H9 (cell line): Measurements from ENCODE around the gene BNIP5. TPM values are rescaled to one million over a fixed set of nuclear protein-coding genes. Genes with fewer than 3 reads are reported as not detected.

ENCODE experiments used
- DNase-seq: peaks from one replicate; pipeline ENCODE4 v3.0.0-alpha.2; 2017
- H2AFZ ChIP-seq: one replicate; pipeline ENCODE4 v1.6.1; 2013; ENCODE audit warnings: mild to moderate bottlenecking, low read length, control low read depth, moderate library complexity
- H2AK5ac ChIP-seq: 2 replicates; pipeline ENCODE4 v1.6.1; 2013; ENCODE audit warnings: low read length, control low read depth, mixed read lengths; ENCODE audit not compliant: insufficient read length
- H2BK120ac ChIP-seq: one replicate; pipeline ENCODE4 v1.6.1; 2013; ENCODE audit warnings: low read depth, mild to moderate bottlenecking, low read length, control low read depth, inconsistent platforms; ENCODE audit not compliant: poor library complexity, severe bottlenecking
- H2BK12ac ChIP-seq: 2 replicates; pipeline ENCODE4 v1.6.1; 2013; ENCODE audit warnings: low read length, control low read depth, mixed read lengths, low read depth; ENCODE audit not compliant: insufficient read length
- H2BK15ac ChIP-seq: 2 replicates; pipeline ENCODE4 v1.6.1; 2013; ENCODE audit warnings: low read depth, low read length, control low read depth
- H2BK20ac ChIP-seq: one replicate; pipeline ENCODE4 v1.6.1; 2013; ENCODE audit warnings: low read depth, mild to moderate bottlenecking, low read length, control low read depth, inconsistent platforms; ENCODE audit not compliant: poor library complexity, severe bottlenecking
- H2BK5ac ChIP-seq: 2 replicates; pipeline ENCODE4 v1.6.1; 2013; ENCODE audit warnings: low read length, control low read depth, mixed read lengths; ENCODE audit not compliant: insufficient read length
- H3K14ac ChIP-seq: 2 replicates; pipeline ENCODE4 v1.6.1; 2013; ENCODE audit warnings: low read length, control low read depth; ENCODE audit not compliant: insufficient read depth
- H3K18ac ChIP-seq: 2 replicates; pipeline ENCODE4 v1.6.1; 2013; ENCODE audit warnings: low read depth, mild to moderate bottlenecking, mixed read lengths, low read length, control low read depth; ENCODE audit not compliant: insufficient read length
- H3K23ac ChIP-seq: 2 replicates; pipeline ENCODE4 v1.6.1; 2013; ENCODE audit warnings: low read length, control low read depth, mixed read lengths, low read depth; ENCODE audit not compliant: insufficient read length
- H3K23me2 ChIP-seq: 2 replicates; pipeline ENCODE4 v1.6.1; 2013; ENCODE audit warnings: low read depth, mild to moderate bottlenecking, mixed read lengths, low read length, control low read depth; ENCODE audit not compliant: insufficient read length, poor library complexity, severe bottlenecking
- H3K27ac ChIP-seq: 2 replicates; pipeline ENCODE4 v1.5.1; 2013; ENCODE audit warnings: low read length, control low read depth, mixed read lengths, low read depth; ENCODE audit not compliant: insufficient read length
- H3K27me3 ChIP-seq: 2 replicates; pipeline ENCODE4 v1.6.1; 2013; ENCODE audit warnings: low read length, control low read depth, inconsistent platforms; ENCODE audit not compliant: insufficient read depth
- H3K4ac ChIP-seq: 2 replicates; pipeline ENCODE4 v1.6.1; 2013; ENCODE audit warnings: low read depth, mild to moderate bottlenecking, control low read depth, inconsistent platforms, low read length, moderate library complexity
- H3K4me1 ChIP-seq: 2 replicates; pipeline ENCODE4 v1.6.1; 2013; ENCODE audit warnings: low read length, control low read depth, inconsistent platforms; ENCODE audit not compliant: insufficient read depth
- H3K4me2 ChIP-seq: 2 replicates; pipeline ENCODE4 v1.6.1; 2013; ENCODE audit warnings: low read length, control low read depth, mixed read lengths; ENCODE audit not compliant: insufficient read length, insufficient read depth
- H3K56ac ChIP-seq: 2 replicates; pipeline ENCODE4 v1.6.1; 2013; ENCODE audit warnings: low read depth, mild to moderate bottlenecking, mixed read lengths, low read length, control low read depth; ENCODE audit not compliant: insufficient read length
- H3K79me1 ChIP-seq: 2 replicates; pipeline ENCODE4 v1.6.1; 2013; ENCODE audit warnings: low read depth, mild to moderate bottlenecking, moderate library complexity, low read length, control low read depth, inconsistent platforms; ENCODE audit not compliant: insufficient read depth, poor library complexity, severe bottlenecking
- H3K79me2 ChIP-seq: 2 replicates; pipeline ENCODE4 v1.6.1; 2013; ENCODE audit warnings: low read length, control low read depth, inconsistent platforms; ENCODE audit not compliant: insufficient read depth
- H3K9ac ChIP-seq: 2 replicates; pipeline ENCODE4 v1.6.1; 2013; ENCODE audit warnings: low read length, control low read depth, mixed read lengths; ENCODE audit not compliant: insufficient read length; ENCODE audit errors: extremely low read depth
- H3K9me3 ChIP-seq: one replicate; pipeline ENCODE4 v1.6.1; 2013; ENCODE audit warnings: low read depth, low read length, inconsistent platforms; ENCODE audit not compliant: control insufficient read depth
- H3T11ph ChIP-seq: one replicate; pipeline ENCODE4 v1.6.1; 2013; ENCODE audit warnings: mild to moderate bottlenecking, low read length, control low read depth, inconsistent platforms
- H4K20me1 ChIP-seq: one replicate; pipeline ENCODE4 v1.6.1; 2013; ENCODE audit not compliant: control insufficient read depth, insufficient read length, insufficient read depth
- H4K5ac ChIP-seq: 2 replicates; pipeline ENCODE4 v1.6.1; 2013; ENCODE audit warnings: low read depth, mild to moderate bottlenecking, mixed read lengths, low read length, control low read depth; ENCODE audit not compliant: insufficient read length
- H4K8ac ChIP-seq: replicated peaks from 2 replicates; pipeline ENCODE4 v1.6.1; 2013; ENCODE audit warnings: low read length, control low read depth, mixed read lengths, low read depth; ENCODE audit not compliant: insufficient read length
- H4K91ac ChIP-seq: 2 replicates; pipeline ENCODE4 v1.6.1; 2013; ENCODE audit warnings: low read depth, mild to moderate bottlenecking, moderate library complexity, mixed read lengths, low read length, control low read depth; ENCODE audit not compliant: insufficient read length
- H3K27ac Mint-ChIP-seq, 3 experiments: 2 replicates in 2 of 3; 3 replicates in 1 of 3; pipeline ENCODE4 v1.8.0; 2020 to 2021; ENCODE audit warnings: mixed read lengths in 3 of 3, mild to moderate bottlenecking in 1 of 3, moderate library complexity in 1 of 3
- H3K27me3 Mint-ChIP-seq: 2 replicates; pipeline ENCODE4 v1.8.0; 2021; ENCODE audit warnings: low read depth, mild to moderate bottlenecking, moderate library complexity, mixed read lengths
- H3K36me3 Mint-ChIP-seq, 3 experiments: 2 replicates in 2 of 3; 3 replicates in 1 of 3; pipeline ENCODE4 v1.8.0; 2020 to 2021; ENCODE audit warnings: low read depth in 3 of 3, mixed read lengths in 3 of 3; ENCODE audit not compliant: insufficient read depth in 1 of 3
- H3K4me1 Mint-ChIP-seq, 2 experiments: 2 replicates each; pipeline ENCODE4 v1.8.0; 2020; ENCODE audit warnings: mixed read lengths in 2 of 2
- H3K4me3 Mint-ChIP-seq, 2 experiments: 2 replicates in 1 of 2; 3 replicates in 1 of 2; pipeline ENCODE4 v1.8.0; 2020 to 2021; ENCODE audit warnings: mild to moderate bottlenecking in 2 of 2, mixed read lengths in 2 of 2, moderate library complexity in 1 of 2
- H3K9me3 Mint-ChIP-seq, 2 experiments: 2 replicates in 1 of 2; 3 replicates in 1 of 2; pipeline ENCODE4 v1.8.0; 2020; ENCODE audit warnings: mild to moderate bottlenecking in 2 of 2, mixed read lengths in 2 of 2, moderate library complexity in 1 of 2
- CTCF ChIP-seq: fragments of 200-600 bp; sonication (generic); conservative IDR thresholded peaks from 3 replicates; pipeline ENCODE4 v1.8.0; 2021; ENCODE audit warnings: antibody characterized with exemption, mild to moderate bottlenecking
- WGBS: extraction: QIAGEN DNeasy Blood & Tissue Kit; methylation state at CpG from one replicate; pipeline ENCODE4 v1.1.7; 2013; ENCODE audit warnings: missing lambda C conversion rate, low lambda C conversion rate, mixed read lengths; ENCODE audit not compliant: insufficient read length; ENCODE audit errors: extremely low coverage; 5-methylcytosine and 5-hydroxymethylcytosine counted together
- total RNA-seq: library from RNA; stranded (reverse); gene quantifications from 2 replicates; pipeline ENCODE4 v1.2.1, GENCODE V29; 2021

Gene BNIP5
- total RNA-seq, 1 experiment from 2014 or later, result not detected

- Histone ChIP-seq H4K91ac (no peak overlapping the region), H3K79me1 (no peaks in the 10 kb centered on the region), H3K23me2 (no peaks in the 10 kb centered on the region), H4K8ac (no peak overlapping the region), H2BK15ac (no peak overlapping the region), H2BK120ac (no peak overlapping the region), H3K27me3 (no peaks in the 10 kb centered on the region), H3K9me3 (no peaks in the 10 kb centered on the region), H3K27ac (no peak overlapping the region), H3K56ac (no peak overlapping the region), H2BK20ac (no peak overlapping the region), H3K18ac (no peak overlapping the region), H2AK5ac (no peak overlapping the region), H3K79me2 (no peaks in the 10 kb centered on the region), H4K20me1 (no peaks in the 10 kb centered on the region), H2BK5ac (no peak overlapping the region), H4K5ac (no peak overlapping the region), H3K4ac (no peak overlapping the region), H2AFZ (no peak overlapping the region), H3K23ac (no peak overlapping the region), H3K4me2 (no peak overlapping the region), H3K4me1 (no peaks in the 10 kb centered on the region), H3T11ph (no peak overlapping the region), H3K9ac (no peak overlapping the region), H3K14ac (no peak overlapping the region), H2BK12ac (no peak overlapping the region)
- no peaks in the 10 kb centered on the region for H3K9me3 Mint-ChIP-seq
- peaks cover 5% of the 10 kb centered on the region for H3K27me3 Mint-ChIP-seq
- no peak overlapping the region for H3K27ac Mint-ChIP-seq
- no peak for DNase-seq
- no peak overlapping the region for H3K4me3 Mint-ChIP-seq
- peaks cover 0 to 3% of the 10 kb centered on the region in 2 experiments; a peak in 1 of 4 replicates for H3K4me1 Mint-ChIP-seq
- no CpG with 5 or more reads among the region's 4 CpGs for WGBS
- TF ChIP-seq CTCF, result no peak
- H3K36me3 Mint-ChIP-seq, result no peaks in the 10 kb centered on the region
Observed at GRCh38 chr6:36347621-36348020, 10.9 kb upstream of the BNIP5 start.
